ENCODE measurements around the gene TMEM218.

TMEM218 gene

GRCh38 chr11:125129316-125129993 is 18.0 kb upstream of the TMEM218 start:
- in situ Hi-C loops (cut with HindIII; ENCODE audit: low pct_ligation_motif_present, low sequenced_read_pairs) = loop anchor here (25.0 kb wide), 1 partner anchor 167 kb away; the partner anchor contains the start of gene CCDC15
- no peak for TF ChIP-seq CTCF (IDR thresholded peaks at IDR 0.05; ENCODE audit: low read depth, low read length, missing control alignments)
- no peak overlapping the region for H3K27ac ChIP-seq
- no peak for DNase-seq
- no peak overlapping the region for H3K4me3 ChIP-seq (ENCODE audit: low read depth, low read length)
- no peaks in the 10 kb centered on the region for H3K27me3 ChIP-seq (replicated peaks)
- no peaks in the 10 kb centered on the region for H3K36me3 ChIP-seq (replicated peaks)

GRCh38 chr11:125128450-125128849 is 17.0 kb upstream of the TMEM218 start:
- Histone ChIP-seq H3K27ac (no peak overlapping the region), H3K36me3 (replicated peaks) (no peaks in the 10 kb centered on the region), H3K4me3 (ENCODE audit: low read depth, low read length) (no peak overlapping the region), H3K27me3 (replicated peaks) (no peaks in the 10 kb centered on the region)
- TF ChIP-seq CTCF (IDR thresholded peaks at IDR 0.05; ENCODE audit: low read depth, low read length, missing control alignments) = no peak
- in situ Hi-C loops (cut with HindIII; ENCODE audit: low pct_ligation_motif_present, low sequenced_read_pairs) = loop anchor here (25.0 kb wide), 1 partner anchor 166 kb away; the partner anchor contains the start of gene CCDC15
- peak; percentile 52 for DNase-seq

- H3K27me3 ChIP-seq (replicated peaks) = no peaks in the 10 kb centered on the region
- H3K4me3 ChIP-seq (ENCODE audit: low read depth, low read length) = no peak overlapping the region
- TF ChIP-seq CTCF (IDR thresholded peaks at IDR 0.05; ENCODE audit: low read depth, low read length, missing control alignments) = no peak
- DNase-seq = no peak
- in situ Hi-C loops (cut with HindIII; ENCODE audit: low pct_ligation_motif_present, low sequenced_read_pairs) = no loop called here
- H3K27ac ChIP-seq = no peak overlapping the region
- H3K36me3 ChIP-seq (replicated peaks) = no peaks in the 10 kb centered on the region
Measured at GRCh38 chr11:125124618-125124992, 13.2 kb upstream of the TMEM218 start.

GRCh38 chr11:125123947-125124617 is 12.7 kb upstream of the TMEM218 start:
- in situ Hi-C loops (cut with HindIII; ENCODE audit: low pct_ligation_motif_present, low sequenced_read_pairs) = no loop called here
- no peaks in the 10 kb centered on the region for H3K27me3 ChIP-seq (replicated peaks)
- DNase-seq = peak; percentile 35
- H3K27ac ChIP-seq = no peak overlapping the region
- no peaks in the 10 kb centered on the region for H3K36me3 ChIP-seq (replicated peaks)
- H3K4me3 ChIP-seq (ENCODE audit: low read depth, low read length) = no peak overlapping the region
- peak; percentile 77 for TF ChIP-seq CTCF (IDR thresholded peaks at IDR 0.05; ENCODE audit: low read depth, low read length, missing control alignments)

GRCh38 chr11:125123194-125123946 is 11.9 kb upstream of the TMEM218 start:
- in situ Hi-C loops (cut with HindIII; ENCODE audit: low pct_ligation_motif_present, low sequenced_read_pairs) = no loop called here
- no peak for TF ChIP-seq CTCF (IDR thresholded peaks at IDR 0.05; ENCODE audit: low read depth, low read length, missing control alignments)
- Histone ChIP-seq H3K4me3 (ENCODE audit: low read depth, low read length) (no peak overlapping the region), H3K36me3 (replicated peaks) (no peaks in the 10 kb centered on the region), H3K27me3 (replicated peaks) (no peaks in the 10 kb centered on the region), H3K27ac (no peak overlapping the region)
- no peak for DNase-seq
